ENCODE data around the gene TESK1.
A peak's percentile ranks its signal among the peaks of the same experiment; 100 is the strongest.
"Not testable (repeated sequence)": the region's sequence is repeated elsewhere in the genome, so short reads cannot be mapped to it uniquely, and the experiment has no call there.

TESK1 gene

GRCh38 chr9:35639631-35640030, 34.6 kb downstream of the TESK1 start:
- TF ChIP-seq GATA1 (IDR thresholded peaks at IDR 0.05; ENCODE audit: low read depth, low read length) (no peak), POLR2A (IDR thresholded peaks at IDR 0.05; ENCODE audit: low read length) (no peak)

GRCh38 chr9:35640431-35640830, 35.4 kb downstream of the TESK1 start:
- not testable (repeated sequence) for DNase-seq

More at GRCh38 chr9:35639631-35640030, 34.6 kb downstream of the TESK1 start:
- DNase-seq: no peak

DNA sequence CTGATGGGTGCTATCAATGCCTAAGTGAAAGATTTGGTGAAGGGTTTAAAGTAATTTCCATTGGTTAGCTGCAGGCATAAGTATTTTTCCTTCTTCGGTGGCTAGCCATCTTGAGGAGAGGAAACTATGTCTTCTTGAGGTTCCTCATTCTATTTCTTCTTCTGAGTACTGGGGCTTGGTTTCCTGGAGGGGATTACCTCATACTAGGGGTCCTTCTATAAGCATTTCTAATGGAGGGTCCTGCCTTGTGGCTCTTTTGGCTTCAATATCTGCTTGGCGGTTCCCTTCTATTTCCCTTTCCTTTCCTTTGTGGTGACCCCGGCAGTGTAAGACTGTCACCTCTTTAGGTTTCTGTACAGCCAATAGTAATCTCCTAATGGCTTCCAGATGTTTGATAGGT, 36.4 kb downstream of the TESK1 start:
- DNase-seq: not testable (repeated sequence)

DNA sequence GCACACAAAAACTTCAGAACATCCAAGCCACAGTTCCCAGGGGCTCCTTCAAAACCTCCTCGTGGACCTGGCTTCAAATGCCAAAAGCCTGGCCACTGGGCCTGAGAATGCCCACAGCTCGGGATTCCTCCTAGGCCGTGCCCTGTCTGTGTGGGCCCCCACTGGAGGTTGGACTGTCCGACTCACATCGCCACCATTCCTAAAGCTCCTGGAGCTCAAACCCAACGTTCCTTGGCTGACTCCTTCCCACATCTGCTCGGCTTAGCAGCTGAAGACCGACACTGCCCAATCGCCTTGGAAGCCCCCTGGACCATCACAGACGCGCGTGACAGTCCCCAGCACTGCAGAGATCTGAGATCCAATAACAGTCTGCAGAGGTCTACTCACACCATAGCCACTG, 38.0 kb downstream of the TESK1 start:
- TF ChIP-seq POLR2A (IDR thresholded peaks at IDR 0.05; ENCODE audit: low read length) (no peak), GATA1 (IDR thresholded peaks at IDR 0.05; ENCODE audit: low read depth, low read length) (no peak)
- DNase-seq: no peak

- not testable (repeated sequence) for DNase-seq
These were observed 40.7 kb downstream of the TESK1 start for GRCh38 chr9:35645736-35646135.

GRCh38 chr9:35646153-35646532, 41.1 kb downstream of the TESK1 start:
- DNase-seq: no peak
- TF ChIP-seq POLR2A (IDR thresholded peaks at IDR 0.05; ENCODE audit: low read length) (no peak), GATA1 (IDR thresholded peaks at IDR 0.05; ENCODE audit: low read depth, low read length) (no peak)

- DNase-seq: peak; percentile 87 to 94
- TF ChIP-seq GATA1 (IDR thresholded peaks at IDR 0.05; ENCODE audit: low read depth, low read length) (no peak), POLR2A (IDR thresholded peaks at IDR 0.05; ENCODE audit: low read length) (peak; percentile 49)
These were observed 41.6 kb downstream of the TESK1 start for GRCh38 chr9:35646533-35647265.

DNA sequence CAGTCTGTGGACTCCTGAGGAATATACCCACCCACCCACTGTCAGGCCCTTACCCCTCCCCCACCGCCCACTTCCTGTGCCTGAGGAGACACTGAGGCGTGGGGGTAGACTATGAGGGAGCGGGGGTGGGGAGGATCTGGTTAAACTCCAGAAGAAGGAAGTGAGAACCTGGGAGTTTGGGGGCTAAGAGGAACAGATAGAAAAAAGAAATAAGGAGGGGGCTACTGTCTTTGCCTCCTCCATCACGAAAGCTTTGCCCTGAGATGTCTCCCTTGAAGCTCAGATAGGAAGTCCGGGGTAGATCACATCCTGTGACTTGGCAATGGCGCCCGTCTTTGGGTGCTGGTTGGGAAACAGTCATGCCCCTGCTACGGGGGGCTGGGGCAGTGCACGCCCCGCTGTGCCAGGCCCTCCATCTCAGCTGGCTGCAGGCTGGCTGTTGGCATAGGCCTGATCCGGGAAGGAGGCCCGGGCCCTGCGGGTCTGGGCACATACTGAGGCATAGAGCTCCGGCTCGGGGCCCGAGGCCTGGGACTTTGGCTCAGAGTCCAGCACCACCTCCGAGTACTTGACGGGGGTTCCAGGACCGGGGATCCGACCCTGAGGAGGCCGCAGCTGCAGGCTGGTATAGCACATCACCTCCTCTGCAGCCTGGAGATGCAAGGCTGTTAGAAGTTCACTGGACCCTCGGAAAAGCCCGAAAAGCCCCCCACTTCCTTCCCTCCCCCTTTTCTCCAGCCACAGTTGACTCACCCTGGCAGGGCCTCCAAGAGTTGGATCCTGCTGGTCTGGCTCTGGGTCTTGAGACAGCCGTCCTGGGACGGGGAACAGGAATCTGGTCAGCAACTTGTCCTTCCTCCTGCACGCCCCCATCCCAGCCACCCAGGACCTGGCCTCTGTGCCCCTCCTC, 44.6 kb downstream of the TESK1 start:
- TF ChIP-seq GATA1 (IDR thresholded peaks at IDR 0.05; ENCODE audit: low read depth, low read length) (no peak), POLR2A (IDR thresholded peaks at IDR 0.05; ENCODE audit: low read length) (no peak)
- no peak for DNase-seq

- TF ChIP-seq POLR2A (IDR thresholded peaks at IDR 0.05; ENCODE audit: low read length): no peak
- TF ChIP-seq GATA1 (IDR thresholded peaks at IDR 0.05; ENCODE audit: low read depth, low read length): no peak
- no peak for DNase-seq
These were observed 45.5 kb downstream of the TESK1 start, which contains the start of gene SIT1 for GRCh38 chr9:35650341-35651158. TSS of gene SIT1 (minus strand) at chr9:35650931. CDS start at chr9:35650853, 78 bp downstream.

GRCh38 chr9:35651956-35652828, 47.1 kb downstream of the TESK1 start:
- DNase-seq: peak in 1 of 2 experiments; percentile 27
- no peak for TF ChIP-seq GATA1 (IDR thresholded peaks at IDR 0.05; ENCODE audit: low read depth, low read length)
- TF ChIP-seq POLR2A (IDR thresholded peaks at IDR 0.05; ENCODE audit: low read length): no peak

DNA sequence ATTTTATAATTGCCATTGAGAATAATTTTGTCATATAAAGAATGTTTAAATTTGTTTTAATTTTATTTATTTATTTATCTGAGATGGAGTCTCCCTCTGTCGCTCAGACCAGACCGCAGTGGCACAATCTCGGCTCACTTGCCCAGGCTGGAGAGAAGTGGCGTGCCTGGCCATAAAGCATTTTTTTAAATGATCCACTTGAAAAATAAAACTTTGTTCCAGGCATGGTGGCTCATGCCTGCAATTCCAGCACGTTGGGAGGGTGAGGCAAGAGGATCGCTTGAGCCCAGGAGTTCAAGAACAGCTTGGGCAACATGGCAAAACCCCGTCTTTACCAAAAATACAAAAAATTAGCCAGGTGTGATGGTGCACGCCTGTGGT, 47.8 kb downstream of the TESK1 start:
- DNase-seq: no peak

DNA sequence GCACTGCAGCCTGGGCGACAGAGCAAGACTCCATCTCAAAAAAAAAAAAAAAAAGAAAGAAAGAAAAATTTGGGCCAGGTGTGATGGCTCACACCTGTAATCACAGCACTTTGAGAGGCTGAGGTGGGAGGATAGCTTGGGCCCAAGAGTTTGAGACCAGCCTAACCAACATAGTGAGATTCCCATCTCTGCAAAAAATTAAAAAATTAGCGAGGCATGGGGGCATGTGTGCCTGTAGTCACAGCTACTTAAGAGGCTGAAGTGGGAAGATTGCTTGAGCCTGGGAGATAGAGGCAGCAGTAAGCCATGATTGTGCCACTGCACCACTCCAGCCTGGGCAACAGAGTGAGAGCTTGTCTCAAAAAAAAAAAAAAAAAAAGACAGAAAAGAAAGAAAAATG, 48.5 kb downstream of the TESK1 start:
- TF ChIP-seq GATA1 (IDR thresholded peaks at IDR 0.05; ENCODE audit: low read depth, low read length) (no peak), POLR2A (IDR thresholded peaks at IDR 0.05; ENCODE audit: low read length) (no peak)
- DNase-seq: no peak

More for the DNA sequence above, 47.8 kb downstream of the TESK1 start:
- TF ChIP-seq GATA1 (IDR thresholded peaks at IDR 0.05; ENCODE audit: low read depth, low read length) (no peak), POLR2A (IDR thresholded peaks at IDR 0.05; ENCODE audit: low read length) (no peak)

DNA sequence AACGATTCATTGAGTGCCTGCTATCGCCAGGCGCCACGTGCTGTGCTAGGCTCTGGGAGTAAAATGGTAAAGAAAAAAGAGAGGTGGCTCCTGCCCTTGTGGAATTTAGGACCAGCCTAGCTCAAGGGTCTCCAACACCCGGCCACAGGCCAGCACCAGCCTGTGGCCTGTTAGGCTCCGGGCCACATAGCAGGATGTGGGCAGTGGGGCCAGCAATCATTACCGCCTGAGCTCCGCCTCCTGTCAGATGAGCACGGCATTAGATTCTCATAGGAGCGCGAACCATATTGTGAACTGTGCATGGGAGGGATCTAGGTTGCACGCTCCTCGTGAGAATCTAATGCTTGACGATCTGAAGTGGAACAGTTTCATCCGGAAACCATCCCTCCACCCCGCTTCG, 51.3 kb downstream of the TESK1 start:
- TF ChIP-seq POLR2A (IDR thresholded peaks at IDR 0.05; ENCODE audit: low read length) (no peak), GATA1 (IDR thresholded peaks at IDR 0.05; ENCODE audit: low read depth, low read length) (no peak)
- DNase-seq: no peak
